ENCODE results near the gene IGSF9. TPM values are rescaled to one million over a fixed set of nuclear protein-coding genes. Genes with fewer than 3 reads are reported as not detected.

IGSF9 gene, protein sequence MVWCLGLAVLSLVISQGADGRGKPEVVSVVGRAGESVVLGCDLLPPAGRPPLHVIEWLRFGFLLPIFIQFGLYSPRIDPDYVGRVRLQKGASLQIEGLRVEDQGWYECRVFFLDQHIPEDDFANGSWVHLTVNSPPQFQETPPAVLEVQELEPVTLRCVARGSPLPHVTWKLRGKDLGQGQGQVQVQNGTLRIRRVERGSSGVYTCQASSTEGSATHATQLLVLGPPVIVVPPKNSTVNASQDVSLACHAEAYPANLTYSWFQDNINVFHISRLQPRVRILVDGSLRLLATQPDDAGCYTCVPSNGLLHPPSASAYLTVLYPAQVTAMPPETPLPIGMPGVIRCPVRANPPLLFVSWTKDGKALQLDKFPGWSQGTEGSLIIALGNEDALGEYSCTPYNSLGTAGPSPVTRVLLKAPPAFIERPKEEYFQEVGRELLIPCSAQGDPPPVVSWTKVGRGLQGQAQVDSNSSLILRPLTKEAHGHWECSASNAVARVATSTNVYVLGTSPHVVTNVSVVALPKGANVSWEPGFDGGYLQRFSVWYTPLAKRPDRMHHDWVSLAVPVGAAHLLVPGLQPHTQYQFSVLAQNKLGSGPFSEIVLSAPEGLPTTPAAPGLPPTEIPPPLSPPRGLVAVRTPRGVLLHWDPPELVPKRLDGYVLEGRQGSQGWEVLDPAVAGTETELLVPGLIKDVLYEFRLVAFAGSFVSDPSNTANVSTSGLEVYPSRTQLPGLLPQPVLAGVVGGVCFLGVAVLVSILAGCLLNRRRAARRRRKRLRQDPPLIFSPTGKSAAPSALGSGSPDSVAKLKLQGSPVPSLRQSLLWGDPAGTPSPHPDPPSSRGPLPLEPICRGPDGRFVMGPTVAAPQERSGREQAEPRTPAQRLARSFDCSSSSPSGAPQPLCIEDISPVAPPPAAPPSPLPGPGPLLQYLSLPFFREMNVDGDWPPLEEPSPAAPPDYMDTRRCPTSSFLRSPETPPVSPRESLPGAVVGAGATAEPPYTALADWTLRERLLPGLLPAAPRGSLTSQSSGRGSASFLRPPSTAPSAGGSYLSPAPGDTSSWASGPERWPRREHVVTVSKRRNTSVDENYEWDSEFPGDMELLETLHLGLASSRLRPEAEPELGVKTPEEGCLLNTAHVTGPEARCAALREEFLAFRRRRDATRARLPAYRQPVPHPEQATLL
- total RNA-seq, result 0.07 TPM in 1 of 2 replicates, not detected in the other

DNA sequence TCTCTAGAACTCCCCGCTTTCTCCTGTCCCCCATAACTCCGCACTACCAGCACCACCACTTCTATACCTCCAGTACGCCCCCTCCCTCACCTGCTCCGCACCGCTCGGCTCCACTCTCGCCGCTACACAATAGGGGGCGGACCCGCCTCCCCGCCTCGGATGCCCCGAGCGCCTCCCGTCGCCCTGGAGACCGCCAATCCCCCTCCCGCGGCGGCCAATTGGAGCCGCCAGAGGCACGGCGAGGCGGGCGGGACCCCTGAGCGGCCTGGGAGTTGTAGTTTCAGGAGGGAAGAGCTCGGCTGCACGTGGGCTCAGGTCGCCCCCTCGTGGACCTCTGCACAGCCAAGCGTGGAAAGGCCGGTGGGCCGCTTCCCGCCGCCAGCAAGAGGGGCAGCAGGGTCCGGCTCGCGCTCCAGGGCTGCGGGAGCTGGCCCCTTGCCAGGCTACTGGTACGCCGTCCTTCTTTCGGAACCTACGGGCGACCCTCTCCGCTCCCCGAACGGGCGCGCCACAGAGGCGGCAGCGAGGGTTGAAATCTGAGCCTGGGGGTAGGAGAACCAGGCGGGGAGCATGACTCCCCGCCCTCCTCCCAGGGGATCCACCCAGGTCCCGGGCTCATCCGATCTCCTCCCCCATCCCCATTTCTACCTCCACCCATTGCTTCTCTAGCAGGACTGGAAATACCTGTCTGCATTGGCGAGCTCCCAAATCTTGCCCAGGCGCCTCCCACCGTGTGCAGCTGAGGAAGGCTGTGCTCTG is at the start of gene IGSF9:
Gene IGSF9, minus strand, starts transcription at position 131 of the 759 bp plus-strand sequence. CDS start 2,159 bp downstream, outside the sequence.

GRCh38 chr1:159953536-159954515 is 8.4 kb upstream of the IGSF9 start, which contains the start of gene SLAMF9:
SLAMF9 (minus strand) TSS chr1:159954237; CDS start chr1:159954137, 100 bp downstream.

DNA sequence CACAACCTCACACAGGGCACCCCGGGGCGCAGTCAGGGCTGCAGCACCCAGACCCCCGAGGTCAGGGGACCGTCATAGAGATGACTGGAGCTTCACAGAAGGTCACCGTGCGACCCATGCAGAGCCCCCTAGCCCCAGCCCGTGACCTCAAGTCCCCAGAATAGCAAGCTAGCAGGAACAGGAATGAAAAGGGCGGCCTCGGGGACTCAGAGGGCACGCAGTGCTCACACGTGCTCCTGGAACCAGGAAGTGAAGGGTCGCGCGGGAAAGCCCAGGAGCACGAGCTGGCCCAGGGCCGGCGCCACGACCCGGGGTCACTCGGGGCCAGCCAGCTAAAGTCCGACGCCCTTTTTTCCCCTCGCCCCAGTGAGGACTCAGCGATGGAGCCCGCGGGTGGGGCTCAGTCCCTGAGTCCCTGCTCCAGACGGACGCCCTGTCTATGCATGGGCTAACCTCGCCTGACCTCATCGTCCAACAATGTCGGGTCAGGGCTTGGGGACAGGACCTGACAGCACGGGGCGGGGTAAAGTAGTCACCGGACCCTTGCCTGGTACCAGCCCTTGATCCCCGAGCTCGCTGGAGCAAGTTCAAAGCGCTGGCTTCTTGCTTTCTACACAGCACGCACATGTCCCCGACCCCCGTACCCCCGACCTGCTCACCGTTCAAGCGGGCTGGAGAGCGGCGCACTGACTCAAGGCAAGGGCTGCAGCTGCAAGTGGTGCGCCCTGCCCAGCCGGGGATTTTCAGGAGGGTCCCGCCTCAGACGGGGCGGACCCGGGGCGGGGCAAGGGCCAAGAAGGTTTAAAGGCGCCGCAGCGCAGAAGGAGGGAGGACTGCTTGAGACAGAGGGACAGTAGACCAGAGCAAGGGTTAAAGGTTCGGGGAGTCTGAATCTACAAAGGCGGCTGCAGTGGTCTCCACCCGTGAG is 20.4 kb downstream of the IGSF9 start, which contains the start of gene TAGLN2:
Gene TAGLN2, minus strand, starts transcription at position 717 of the 928 bp plus-strand sequence. CDS start 4,998 bp downstream, outside the sequence.

DNA sequence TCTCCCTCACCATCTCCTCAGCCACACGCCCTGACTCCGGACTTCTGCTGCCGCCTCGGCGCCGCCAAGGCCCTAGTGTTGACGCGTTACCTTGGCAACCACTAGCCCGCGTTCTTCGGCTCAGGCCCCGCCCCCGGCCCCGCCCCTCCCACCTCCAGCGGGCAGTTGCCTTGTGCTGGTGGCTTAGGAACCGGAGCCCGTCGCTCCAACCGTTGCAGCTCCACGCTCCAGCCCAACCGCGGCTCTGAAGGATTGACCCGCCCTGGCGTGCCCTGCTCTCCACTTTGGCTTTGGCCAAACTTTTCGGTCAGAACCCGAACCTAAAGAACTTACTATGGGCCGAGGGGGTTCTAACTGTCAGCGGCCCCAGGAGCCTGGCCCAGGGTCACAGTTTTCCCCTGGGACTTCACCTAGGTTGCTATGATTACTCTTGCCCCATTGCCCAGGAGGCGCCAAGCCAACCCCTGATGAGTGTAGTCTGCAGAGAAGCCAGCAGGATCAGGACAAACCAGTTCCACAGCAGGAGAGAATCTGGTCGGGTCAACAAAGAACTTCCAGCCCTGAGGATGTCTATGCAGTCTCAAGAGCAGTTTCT is 45.2 kb downstream of the IGSF9 start, which contains the start of gene CFAP45:
Gene CFAP45, minus strand, starts transcription at position 80 of the 595 bp plus-strand sequence. Its CDS starts 67 bp downstream, at position 13.

Small RNAs within 50 kb of the gene (small RNA-seq; reads per million reads assigned to genes)
- not detected for gene MIR4259

Other genes starting within 250 kb of the IGSF9 start
- 0.29 TPM in 1 of 2 replicates, not detected in the other for gene CRP, start 231.0 kb downstream of the IGSF9 start, total RNA-seq
- gene DUSP23, start 164.7 kb downstream of the IGSF9 start, total RNA-seq, result 36.2 and 73.9 TPM in 2 replicates
- not detected in 2 replicates for gene FCRL6, start 143.3 kb downstream of the IGSF9 start, total RNA-seq
- not detected in 2 replicates for gene SLAMF8, start 118.7 kb downstream of the IGSF9 start, total RNA-seq
- gene VSIG8, start 83.0 kb downstream of the IGSF9 start, total RNA-seq, result not detected in 2 replicates
- 1.1 and 1.6 TPM in 2 replicates for gene CFAP45, start 45.4 kb downstream of the IGSF9 start, total RNA-seq
- gene TAGLN2, start 20.1 kb downstream of the IGSF9 start, total RNA-seq, result 454 and 578 TPM in 2 replicates
- not detected in 2 replicates for gene SLAMF9, start 8.6 kb upstream of the IGSF9 start, total RNA-seq
- gene PIGM, start 86.4 kb upstream of the IGSF9 start, total RNA-seq, result 6.5 and 6.9 TPM in 2 replicates
- gene KCNJ10, start 124.5 kb upstream of the IGSF9 start, total RNA-seq, result not detected in 2 replicates
- gene KCNJ9, start 135.9 kb upstream of the IGSF9 start, total RNA-seq, result not detected in 2 replicates
- 7.6 and 9.8 TPM in 2 replicates for gene IGSF8, start 153.0 kb upstream of the IGSF9 start, total RNA-seq
- not detected in 2 replicates for gene ATP1A2, start 170.1 kb upstream of the IGSF9 start, total RNA-seq
- not detected in 2 replicates for gene ATP1A4, start 206.0 kb upstream of the IGSF9 start, total RNA-seq
- not detected in 2 replicates for gene CASQ1, start 245.0 kb upstream of the IGSF9 start, total RNA-seq

Measured in thoracic aorta endothelial cell (primary cell).